Tibial nerve (tissue), 3 donors: Measurements from ENCODE around the gene SLC35F1.

Experiments used
- CTCF ChIP-seq, 5 experiments: fragments of 200-600 bp in 3 of 5; fragments of 450-650 bp in 2 of 5; sonication (generic) in 3 of 5; IDR thresholded peaks; one replicate each; pipeline ENCODE4 v1.5.1; 2016 to 2019; ENCODE audit warnings: antibody characterized with exemption in 5 of 5, mild to moderate bottlenecking in 3 of 5, moderate library complexity in 2 of 5
- POLR2A ChIP-seq, 2 donors: fragments of 450-650 bp; IDR thresholded peaks; one replicate each; pipeline ENCODE4 v1.6.1; 2017; ENCODE audit warnings: antibody characterized with exemption in 2 of 2, mild to moderate bottlenecking in 2 of 2, moderate library complexity in 2 of 2

GRCh38 chr6:118252474-118252873 lies 345.4 kb downstream of the SLC35F1 start:
- TF ChIP-seq POLR2A (IDR thresholded peaks at IDR 0.05), result no peak
- TF ChIP-seq CTCF (IDR thresholded peaks at IDR 0.05), result no peak
